Esophagus muscularis mucosa (tissue), 3 donors: ENCODE results near the gene CYP2R1.

ENCODE experiments used
- POLR2A ChIP-seq: fragments of 450-650 bp; IDR thresholded peaks from one replicate; pipeline ENCODE4 v1.6.1; 2017; ENCODE audit warnings: antibody characterized with exemption, moderate library complexity, mild to moderate bottlenecking, low read depth
- TF ChIP-seq, protein P1 (sequence below), 3 experiments: fragments of 200-600 bp in 2 of 3; fragments of 450-650 bp in 1 of 3; sonication (generic) in 2 of 3; IDR thresholded peaks; one replicate each; pipeline ENCODE4 v1.5.1; 2017 to 2019; ENCODE audit warnings: antibody characterized with exemption in 3 of 3, mild to moderate bottlenecking in 2 of 3, moderate library complexity in 1 of 3

DNA sequence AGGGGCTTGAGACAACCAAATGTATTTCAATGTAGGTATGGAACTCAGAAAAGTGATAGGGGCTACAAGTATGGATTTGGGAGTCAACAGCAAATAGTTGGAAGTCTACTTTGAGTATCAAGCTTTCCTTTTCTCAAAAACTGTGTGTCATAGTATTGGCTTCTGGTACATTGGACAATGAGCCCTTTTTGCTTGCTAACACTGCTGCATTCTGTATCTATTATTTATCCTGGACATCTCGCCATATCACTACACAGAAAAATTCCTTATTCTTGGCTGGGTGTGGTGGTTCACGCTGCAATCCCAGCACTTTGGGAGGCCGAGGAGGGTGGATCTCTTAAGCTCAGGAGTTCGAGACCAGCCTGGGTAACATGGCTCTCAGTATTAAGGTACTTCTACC, 18.4 kb downstream of the CYP2R1 start:
- TF ChIP-seq POLR2A, result no peak
- TF ChIP-seq, protein P1, sequence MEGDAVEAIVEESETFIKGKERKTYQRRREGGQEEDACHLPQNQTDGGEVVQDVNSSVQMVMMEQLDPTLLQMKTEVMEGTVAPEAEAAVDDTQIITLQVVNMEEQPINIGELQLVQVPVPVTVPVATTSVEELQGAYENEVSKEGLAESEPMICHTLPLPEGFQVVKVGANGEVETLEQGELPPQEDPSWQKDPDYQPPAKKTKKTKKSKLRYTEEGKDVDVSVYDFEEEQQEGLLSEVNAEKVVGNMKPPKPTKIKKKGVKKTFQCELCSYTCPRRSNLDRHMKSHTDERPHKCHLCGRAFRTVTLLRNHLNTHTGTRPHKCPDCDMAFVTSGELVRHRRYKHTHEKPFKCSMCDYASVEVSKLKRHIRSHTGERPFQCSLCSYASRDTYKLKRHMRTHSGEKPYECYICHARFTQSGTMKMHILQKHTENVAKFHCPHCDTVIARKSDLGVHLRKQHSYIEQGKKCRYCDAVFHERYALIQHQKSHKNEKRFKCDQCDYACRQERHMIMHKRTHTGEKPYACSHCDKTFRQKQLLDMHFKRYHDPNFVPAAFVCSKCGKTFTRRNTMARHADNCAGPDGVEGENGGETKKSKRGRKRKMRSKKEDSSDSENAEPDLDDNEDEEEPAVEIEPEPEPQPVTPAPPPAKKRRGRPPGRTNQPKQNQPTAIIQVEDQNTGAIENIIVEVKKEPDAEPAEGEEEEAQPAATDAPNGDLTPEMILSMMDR (IDR thresholded peaks at IDR 0.05), result no peak
